Gastrocnemius medialis (tissue), 4 donors: ENCODE data around the gene RRP9. TPM values are rescaled to one million over a fixed set of nuclear protein-coding genes. Genes with fewer than 3 reads are reported as not detected.

ENCODE experiments used
- ATAC-seq, 2 donors: fragments of 150-250 bp; one replicate each; pipeline ENCODE4 v1.9.1; 2016
- DNase-seq, 2 donors: peaks; one replicate each; pipeline ENCODE4 v3.0.0-alpha.2; 2019
- H3K27ac ChIP-seq, 4 donors: fragments of 200-600 bp; sonication (generic); 1 replicate in 1 of 4; 2 replicates in 3 of 4; pipeline ENCODE4 v1.5.1; 2016 to 2018; ENCODE audit warnings: mild to moderate bottlenecking in 2 of 4, moderate library complexity in 1 of 4
- H3K27me3 ChIP-seq, 3 donors: fragments of 200-600 bp; sonication (generic) in 2 of 3; 1 replicate in 1 of 3; 2 replicates in 2 of 3; pipeline versions ENCODE4 v1.5.1 to v1.6.0; 2016 to 2019; ENCODE audit warnings: mild to moderate bottlenecking in 1 of 3, moderate library complexity in 1 of 3
- H3K36me3 ChIP-seq, 2 donors: fragments of 200-600 bp; sonication (generic) in 1 of 2; one replicate each; pipeline ENCODE4 v1.5.1; 2017 to 2018
- H3K4me1 ChIP-seq, 2 donors: fragments of 200-600 bp; sonication (generic) in 1 of 2; one replicate each; pipeline ENCODE4 v1.5.1; 2016 to 2017; ENCODE audit warnings: mild to moderate bottlenecking in 2 of 2
- H3K4me3 ChIP-seq, 4 donors: fragments of 200-600 bp; sonication (generic) in 3 of 4; 1 replicate in 1 of 4; 2 replicates in 3 of 4; pipeline ENCODE4 v1.5.1; 2016 to 2019; ENCODE audit warnings: mild to moderate bottlenecking in 2 of 4
- H3K9me3 ChIP-seq, 3 donors: fragments of 200-600 bp; sonication (generic) in 2 of 3; 1 replicate in 1 of 3; 2 replicates in 2 of 3; pipeline ENCODE4 v1.5.1; 2016 to 2019
- CTCF ChIP-seq, 5 experiments: fragments of 450-650 bp in 3 of 5; fragments of 200-600 bp in 2 of 5; sonication (generic) in 2 of 5; IDR thresholded peaks in 4 of 5; conservative IDR thresholded peaks in 1 of 5; 1 replicate in 4 of 5; 2 replicates in 1 of 5; pipeline ENCODE4 v1.5.1; 2016 to 2019; ENCODE audit warnings: antibody characterized with exemption in 5 of 5, mild to moderate bottlenecking in 3 of 5, moderate library complexity in 3 of 5
- POLR2A ChIP-seq, 2 donors: fragments of 450-650 bp; IDR thresholded peaks; one replicate each; pipeline ENCODE4 v1.6.1; 2017; ENCODE audit warnings: antibody characterized with exemption in 2 of 2, mild to moderate bottlenecking in 2 of 2, moderate library complexity in 2 of 2
- in situ Hi-C, 4 donors: fragments of 200-750 bp; cut with MboI; loops; one replicate each; pipeline versions ENCODE4 v1.15.0 to v1.8.0; 2017; ENCODE audit warnings: low sequenced_read_pairs in 4 of 4
- intact Hi-C: fragments of 100-400 bp; cut with DNase I; formaldehyde crosslinking; loops from one replicate; pipeline ENCODE4 v1.15.1; 2023; ENCODE audit warnings: low total_unique reads
- total RNA-seq, 4 donors: library from RNA; depleted of rRNA; stranded (reverse); fragments of >200 nt; gene quantifications; one replicate each; pipeline versions ENCODE4 v1.1.0 to v1.2.3, GENCODE V29; 2016

RRP9 gene
- total RNA-seq, 4 donors from 2014 or later: 19.2 to 25.9 (median 24.9) TPM

- in situ Hi-C loops: no loop called here
- intact Hi-C loops: no loop called here
- Histone ChIP-seq H3K27ac (no peak overlapping the region), H3K27me3 (no peaks in the 10 kb centered on the region), H3K4me1 (peaks cover 10 to 18% of the 10 kb centered on the region in 2 donors), H3K9me3 (no peaks in the 10 kb centered on the region), H3K36me3 (peaks cover 0 to 21% of the 10 kb centered on the region in 2 donors), H3K4me3 (no peak overlapping the region)
- DNase-seq (no peak), ATAC-seq (no peak)
- TF ChIP-seq CTCF (IDR thresholded peaks at IDR 0.05 in 4 of 5, conservative IDR thresholded peaks at IDR 0.05 in 1 of 5) (no peak), POLR2A (IDR thresholded peaks at IDR 0.05) (no peak)
Observed at GRCh38 chr3:51954713-51955112, 13.0 kb upstream of the RRP9 start.

- no peaks in the 10 kb centered on the region for H3K27me3 ChIP-seq
- TF ChIP-seq CTCF (IDR thresholded peaks at IDR 0.05 in 4 of 5, conservative IDR thresholded peaks at IDR 0.05 in 1 of 5): no peak
- no peaks in the 10 kb centered on the region for H3K9me3 ChIP-seq
- H3K4me1 ChIP-seq: peaks cover 10 to 18% of the 10 kb centered on the region in 2 donors
- ATAC-seq (no peak), DNase-seq (no peak)
- H3K4me3 ChIP-seq: no peak overlapping the region
- no peak overlapping the region for H3K27ac ChIP-seq
- peaks cover 0 to 18% of the 10 kb centered on the region in 2 donors for H3K36me3 ChIP-seq
- in situ Hi-C loops (no loop called here), intact Hi-C loops (no loop called here)
Observed at GRCh38 chr3:51954105-51954504, 12.4 kb upstream of the RRP9 start.

- in situ Hi-C loops: no loop called here
Observed at GRCh38 chr3:51953445-51953844, 11.7 kb upstream of the RRP9 start.

GRCh38 chr3:51950899-51951298 lies 9.2 kb upstream of the RRP9 start:
- no peaks in the 10 kb centered on the region for H3K9me3 ChIP-seq
- H3K4me3 ChIP-seq: no peak overlapping the region
- DNase-seq (no peak), ATAC-seq (no peak)
- TF ChIP-seq POLR2A (IDR thresholded peaks at IDR 0.05) (no peak), CTCF (IDR thresholded peaks at IDR 0.05 in 4 of 5, conservative IDR thresholded peaks at IDR 0.05 in 1 of 5) (no peak)
- no peak overlapping the region for H3K27ac ChIP-seq
- in situ Hi-C loops (no loop called here), intact Hi-C loops (no loop called here)
- H3K36me3 ChIP-seq: peaks cover 0 to 17% of the 10 kb centered on the region in 2 donors
- H3K4me1 ChIP-seq: peaks cover 9 to 10% of the 10 kb centered on the region in 2 donors
- no peaks in the 10 kb centered on the region for H3K27me3 ChIP-seq

More at GRCh38 chr3:51953445-51953844, 11.7 kb upstream of the RRP9 start:
- Histone ChIP-seq H3K36me3 (peaks cover 0 to 16% of the 10 kb centered on the region in 2 donors), H3K27me3 (no peaks in the 10 kb centered on the region), H3K9me3 (no peaks in the 10 kb centered on the region), H3K4me1 (peaks cover 10 to 18% of the 10 kb centered on the region in 2 donors), H3K4me3 (no peak overlapping the region), H3K27ac (no peak overlapping the region)
- TF ChIP-seq POLR2A (IDR thresholded peaks at IDR 0.05) (no peak), CTCF (IDR thresholded peaks at IDR 0.05 in 4 of 5, conservative IDR thresholded peaks at IDR 0.05 in 1 of 5) (no peak)
- no peak for ATAC-seq
- no peak for DNase-seq
- intact Hi-C loops: no loop called here

- ATAC-seq (no peak), DNase-seq (no peak)
- Histone ChIP-seq H3K27me3 (no peaks in the 10 kb centered on the region), H3K4me3 (no peak overlapping the region), H3K27ac (no peak overlapping the region), H3K9me3 (no peaks in the 10 kb centered on the region), H3K4me1 (no peaks in the 10 kb centered on the region), H3K36me3 (peaks cover 0 to 21% of the 10 kb centered on the region in 2 donors)
- in situ Hi-C loops: loop anchor here in 2 of 4 donors (10.0 kb wide), 1 partner anchor 46 kb away; the partner anchor contains the start of gene RPL29 (in 2 of the 2)
- intact Hi-C loops: no loop called here
- TF ChIP-seq CTCF (IDR thresholded peaks at IDR 0.05 in 4 of 5, conservative IDR thresholded peaks at IDR 0.05 in 1 of 5) (no peak), POLR2A (IDR thresholded peaks at IDR 0.05) (no peak)
Observed at GRCh38 chr3:51949121-51949520, 7.4 kb upstream of the RRP9 start.
